Stimulated activated memory B cell treated with anti-CD40 and anti-IgM and Interleukin-4, amounts not matched to agents 10 μg/mL and 1 μg/mL and 100 μg/mL, for 72 hours (primary cell): Measurements from ENCODE around the gene SQSTM1.
A peak's percentile ranks its signal among the peaks of the same experiment; 100 is the strongest.
"Not testable (repeated sequence)": the region's sequence is repeated elsewhere in the genome, so short reads cannot be mapped to it uniquely, and the experiment has no call there.

Experiments
- ATAC-seq: fragments of 150-1000 bp; cut with Tn5 transposase; 2 replicates; pipeline ENCODE4 v1.10.0; 2021
- H3K27ac Mint-ChIP-seq: one replicate; pipeline ENCODE4 v1.8.0; 2022; ENCODE audit warnings: mild to moderate bottlenecking, mixed read lengths
- H3K27me3 Mint-ChIP-seq: one replicate; pipeline ENCODE4 v1.8.0; 2022; ENCODE audit warnings: mixed read lengths
- H3K36me3 Mint-ChIP-seq: one replicate; pipeline ENCODE4 v1.8.0; 2022; ENCODE audit warnings: mixed read lengths
- H3K4me1 Mint-ChIP-seq: one replicate; pipeline ENCODE4 v1.8.0; 2022; ENCODE audit warnings: mixed read lengths
- H3K4me3 Mint-ChIP-seq: one replicate; pipeline ENCODE4 v1.8.0; 2022; ENCODE audit warnings: mild to moderate bottlenecking, moderate library complexity, mixed read lengths
- H3K9me3 Mint-ChIP-seq: one replicate; pipeline ENCODE4 v1.8.0; 2022; ENCODE audit warnings: mixed read lengths

The SQSTM1 gene

DNA sequence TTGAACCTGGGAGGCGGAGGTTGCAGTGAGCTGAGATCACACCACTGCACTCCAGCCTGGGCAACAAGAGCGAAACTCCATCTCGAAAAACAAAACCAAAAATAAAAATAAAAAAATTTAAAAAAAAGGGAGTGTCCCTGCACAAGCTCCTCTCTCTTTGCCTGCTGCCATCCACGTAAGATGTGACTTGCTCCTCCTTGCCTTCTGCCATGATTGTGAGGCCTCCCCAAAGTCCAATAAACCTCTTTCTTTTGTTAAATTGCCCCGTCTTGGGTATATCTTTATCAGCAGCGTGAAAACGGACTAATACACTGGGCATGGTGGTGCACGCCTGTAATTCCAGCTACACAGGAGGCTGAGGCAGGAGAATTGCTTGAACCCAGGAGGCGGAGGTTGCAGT is 31.4 kb upstream of the SQSTM1 start:
- not testable (repeated sequence) for H3K9me3 Mint-ChIP-seq, ATAC-seq, H3K27me3 Mint-ChIP-seq

DNA sequence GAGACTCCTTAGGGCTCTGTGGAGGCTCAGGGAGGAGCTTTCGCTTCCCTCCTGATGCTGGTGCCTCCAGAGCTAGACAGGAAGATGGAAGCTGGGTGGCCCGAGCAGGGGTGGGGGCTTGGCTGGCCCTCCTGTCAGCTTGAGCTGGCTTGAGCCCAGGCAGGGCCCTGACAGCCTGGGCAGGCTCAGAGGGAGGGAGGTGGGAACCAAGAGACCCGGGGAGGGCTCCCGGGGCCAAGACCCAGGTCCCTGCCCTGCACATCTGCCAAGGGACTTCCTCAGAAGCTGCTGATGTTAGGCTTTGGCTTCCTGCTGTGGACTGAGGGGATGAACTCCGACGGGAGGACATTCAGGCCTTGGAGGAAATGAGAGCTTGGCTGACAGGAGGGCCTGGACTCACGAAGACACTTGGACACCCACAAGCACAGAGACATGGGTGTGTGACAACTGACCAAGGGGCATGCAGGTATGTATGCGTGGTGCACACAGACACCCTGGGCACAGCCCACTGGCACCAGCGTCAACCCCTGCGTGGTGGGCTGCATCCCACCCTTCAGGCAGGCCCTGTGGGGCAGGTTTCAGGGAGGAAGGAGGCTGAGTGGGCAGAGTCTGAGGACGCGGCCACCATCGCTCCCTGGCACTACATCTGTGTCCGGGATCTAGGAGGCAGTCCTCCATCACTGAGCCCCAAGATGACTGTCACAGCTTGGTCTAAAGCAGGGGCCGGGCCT is 28.7 kb upstream of the SQSTM1 start:
- Mint-ChIP-seq H3K4me3 (no peak overlapping the region), H3K4me1 (peaks cover 37% of the 10 kb centered on the region), H3K36me3 (peaks cover 5% of the 10 kb centered on the region), H3K27ac (no peak overlapping the region), H3K9me3 (peaks cover 3% of the 10 kb centered on the region), H3K27me3 (no peaks in the 10 kb centered on the region)
- ATAC-seq = no peak

More for the DNA sequence above, 31.4 kb upstream of the SQSTM1 start:
- H3K4me3 Mint-ChIP-seq, H3K36me3 Mint-ChIP-seq, H3K27ac Mint-ChIP-seq: not testable (repeated sequence)
- H3K4me1 Mint-ChIP-seq = peaks cover 29% of the 10 kb centered on the region

DNA sequence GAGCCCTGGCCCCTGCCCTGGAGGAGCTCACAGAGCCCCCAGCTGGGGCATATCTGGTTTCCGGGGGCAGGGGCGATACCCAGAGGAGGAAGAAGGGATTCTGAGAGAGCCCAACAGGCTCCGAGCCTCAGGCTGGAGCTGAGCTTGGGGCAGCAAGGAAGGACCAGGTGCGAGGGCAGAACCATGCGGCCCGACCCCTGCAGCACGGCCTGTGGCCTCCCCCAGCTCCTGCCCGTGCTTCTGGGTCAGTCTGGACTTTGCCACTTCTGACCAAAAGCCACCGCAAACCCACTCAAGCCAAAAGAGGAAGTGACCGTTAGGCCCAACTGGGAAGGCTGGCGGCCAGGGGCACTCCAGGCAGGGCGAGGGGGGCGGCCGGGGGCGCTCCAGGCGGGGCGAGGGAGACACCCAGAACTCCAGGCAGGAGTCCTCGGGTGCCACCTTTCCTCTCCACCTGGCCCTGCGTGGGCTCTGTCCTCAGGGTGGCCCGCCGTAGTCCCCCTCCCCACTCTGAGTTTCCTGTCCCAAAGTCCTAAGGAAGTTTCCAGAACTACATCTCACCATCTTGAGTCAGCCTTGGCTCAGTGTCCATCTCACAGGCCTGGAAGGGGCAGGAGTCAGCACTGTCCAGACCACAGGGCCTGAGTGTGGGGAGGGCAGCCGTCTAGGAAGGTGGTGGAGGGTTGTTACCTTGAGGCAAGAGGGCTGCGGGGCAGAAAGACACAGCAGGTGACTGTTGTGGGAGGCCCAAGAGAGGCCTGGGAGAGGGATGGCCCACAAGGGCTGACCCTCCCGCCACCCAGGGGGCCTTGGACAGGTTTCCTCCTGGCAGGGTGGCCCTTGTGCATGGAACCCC is 27.9 kb upstream of the SQSTM1 start:
- H3K27me3 Mint-ChIP-seq = no peaks in the 10 kb centered on the region
- peaks cover 8% of the 10 kb centered on the region for H3K36me3 Mint-ChIP-seq
- H3K27ac Mint-ChIP-seq = peak overlapping the region; percentile 54
- peaks cover 40% of the 10 kb centered on the region for H3K4me1 Mint-ChIP-seq
- no peak for ATAC-seq
- peaks cover 3% of the 10 kb centered on the region for H3K9me3 Mint-ChIP-seq
- H3K4me3 Mint-ChIP-seq = no peak overlapping the region

DNA sequence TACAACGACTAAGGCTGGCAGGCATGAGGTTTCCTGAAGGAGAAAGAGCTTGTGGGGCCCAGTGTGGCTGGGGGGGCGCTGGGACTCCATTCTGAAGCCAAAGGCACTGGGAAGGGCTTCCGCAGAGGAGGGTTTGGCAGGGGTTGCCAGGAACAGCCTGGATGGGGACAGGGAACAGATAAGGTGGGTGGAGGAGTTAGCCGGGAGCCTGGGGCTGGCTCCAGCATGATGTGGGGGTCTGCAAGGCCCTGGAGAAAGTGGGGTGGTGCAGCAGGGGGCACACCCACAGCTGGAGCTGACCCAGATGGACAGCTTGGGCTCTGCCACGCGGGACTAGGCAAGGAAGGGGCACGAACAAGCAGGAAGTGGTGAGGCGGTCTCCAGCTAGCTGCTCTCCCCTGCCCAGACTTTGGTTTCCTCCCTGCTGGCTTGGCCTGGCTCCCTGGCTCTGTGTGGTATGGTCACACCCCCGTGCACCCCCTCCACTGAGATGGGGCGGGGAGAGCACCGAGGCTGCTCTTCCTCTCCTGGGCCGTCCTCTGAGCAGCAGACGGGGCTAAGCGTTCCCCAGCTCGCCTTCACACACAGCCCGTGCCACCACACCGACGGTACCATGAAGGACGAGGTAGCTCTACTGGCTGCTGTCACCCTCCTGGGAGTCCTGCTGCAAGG is 27.1 kb upstream of the SQSTM1 start, which contains the start of gene LTC4S:
LTC4S (plus strand) TSS at position 519 of the 672 bp plus-strand sequence; CDS start at position 614, 95 bp downstream.
- H3K4me1 Mint-ChIP-seq = peaks cover 40% of the 10 kb centered on the region

DNA sequence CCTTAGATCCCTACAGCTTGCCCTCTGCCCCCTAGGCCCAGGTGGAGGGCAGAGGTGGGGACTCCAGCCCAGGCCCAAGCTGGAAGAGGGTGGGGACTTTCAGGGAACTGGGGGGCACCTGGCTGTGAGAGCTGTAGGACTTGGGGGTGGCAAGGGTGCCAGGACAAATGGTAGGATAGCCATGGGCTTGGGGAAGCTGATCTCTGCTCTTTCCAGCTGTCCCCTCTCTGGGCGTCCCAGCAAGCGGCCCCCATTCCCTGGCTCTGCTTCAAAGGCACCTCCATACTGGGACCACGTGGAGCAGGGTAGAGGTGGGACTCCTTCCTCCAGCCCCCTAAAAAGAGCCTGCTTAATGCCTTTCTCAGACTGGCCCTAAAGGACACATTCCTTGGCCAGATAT is 26.5 kb upstream of the SQSTM1 start:
- H3K27me3 Mint-ChIP-seq = no peaks in the 10 kb centered on the region
- H3K36me3 Mint-ChIP-seq = peaks cover 19% of the 10 kb centered on the region
- no peak for ATAC-seq
- peaks cover 3% of the 10 kb centered on the region for H3K9me3 Mint-ChIP-seq
- H3K4me1 Mint-ChIP-seq = peaks cover 41% of the 10 kb centered on the region
- peak overlapping the region; percentile 34 for H3K4me3 Mint-ChIP-seq
- peak overlapping the region; percentile 54 for H3K27ac Mint-ChIP-seq

More for the DNA sequence above, 27.1 kb upstream of the SQSTM1 start, which contains the start of gene LTC4S:
- Mint-ChIP-seq H3K27me3 (no peaks in the 10 kb centered on the region), H3K9me3 (peaks cover 3% of the 10 kb centered on the region), H3K27ac (peak within 1 kb of the TSS; percentile 54), H3K4me3 (peak within 1 kb of the TSS; percentile 68), H3K36me3 (peaks cover 14% of the 10 kb centered on the region)
- ATAC-seq = peak; percentile 48

DNA sequence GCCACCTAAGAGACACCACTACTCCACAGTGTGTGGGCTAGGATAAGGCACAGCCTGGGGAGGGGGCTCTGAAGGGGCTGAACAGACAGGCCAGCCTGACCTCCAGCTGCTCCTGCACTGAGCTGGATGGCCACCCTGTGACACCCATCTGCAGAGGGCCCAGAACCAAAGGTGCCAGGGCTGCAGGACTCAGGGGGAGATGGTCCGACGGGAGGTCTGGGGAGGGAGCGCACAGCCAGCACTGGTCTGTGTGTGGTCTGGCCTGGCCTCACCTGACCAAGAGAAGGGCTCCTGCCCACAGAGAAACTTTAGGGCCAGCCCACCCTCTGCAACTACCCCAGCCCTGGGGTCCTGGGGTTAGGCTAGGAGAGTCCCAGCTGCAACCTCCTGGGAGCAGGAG is 26.1 kb upstream of the SQSTM1 start:
- peaks cover 23% of the 10 kb centered on the region for H3K36me3 Mint-ChIP-seq
- no peaks in the 10 kb centered on the region for H3K9me3 Mint-ChIP-seq
- H3K27ac Mint-ChIP-seq = peak overlapping the region; percentile 54
- H3K4me3 Mint-ChIP-seq = peak overlapping the region; percentile 68
- ATAC-seq = no peak
- peaks cover 45% of the 10 kb centered on the region for H3K4me1 Mint-ChIP-seq
- H3K27me3 Mint-ChIP-seq = no peaks in the 10 kb centered on the region

DNA sequence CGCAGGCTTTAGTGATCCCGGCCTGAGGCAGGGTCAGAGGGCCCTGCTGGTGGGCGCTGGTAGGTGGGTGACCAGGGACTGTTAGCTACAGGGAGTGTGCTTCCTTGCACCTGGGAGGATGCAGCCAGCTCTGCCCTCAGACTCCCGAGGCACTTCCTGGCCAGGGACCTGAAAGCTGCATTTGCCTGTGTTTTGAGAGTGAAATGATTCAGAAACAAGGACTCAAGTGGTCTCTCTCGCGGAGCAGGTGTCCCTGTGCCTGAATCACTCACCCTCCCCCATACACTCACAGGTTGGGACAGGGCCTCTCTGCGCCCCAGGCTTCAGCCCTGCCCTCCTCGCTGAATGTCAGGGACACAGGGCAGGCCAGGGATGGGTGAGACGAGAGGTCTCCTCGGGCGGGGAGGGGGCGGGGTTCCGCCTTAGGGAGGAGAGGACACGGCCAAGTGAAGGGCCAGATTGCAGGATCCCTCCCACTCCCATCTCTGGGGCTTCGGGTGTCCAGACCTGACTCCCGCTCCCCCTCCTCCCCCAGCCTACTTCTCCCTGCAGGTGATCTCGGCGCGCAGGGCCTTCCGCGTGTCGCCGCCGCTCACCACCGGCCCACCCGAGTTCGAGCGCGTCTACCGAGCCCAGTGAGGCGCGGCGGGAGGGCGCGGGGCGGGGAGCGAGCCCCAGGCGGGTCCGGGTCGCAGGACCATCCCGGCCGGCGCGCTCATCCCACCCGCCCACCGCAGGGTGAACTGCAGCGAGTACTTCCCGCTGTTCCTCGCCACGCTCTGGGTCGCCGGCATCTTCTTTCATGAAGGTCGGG is 25.4 kb upstream of the SQSTM1 start:
- Mint-ChIP-seq H3K4me3 (peak overlapping the region; percentile 81), H3K36me3 (peaks cover 29% of the 10 kb centered on the region), H3K27me3 (no peaks in the 10 kb centered on the region), H3K27ac (peak overlapping the region; percentile 54), H3K9me3 (no peaks in the 10 kb centered on the region), H3K4me1 (peaks cover 47% of the 10 kb centered on the region)
- no peak for ATAC-seq

DNA sequence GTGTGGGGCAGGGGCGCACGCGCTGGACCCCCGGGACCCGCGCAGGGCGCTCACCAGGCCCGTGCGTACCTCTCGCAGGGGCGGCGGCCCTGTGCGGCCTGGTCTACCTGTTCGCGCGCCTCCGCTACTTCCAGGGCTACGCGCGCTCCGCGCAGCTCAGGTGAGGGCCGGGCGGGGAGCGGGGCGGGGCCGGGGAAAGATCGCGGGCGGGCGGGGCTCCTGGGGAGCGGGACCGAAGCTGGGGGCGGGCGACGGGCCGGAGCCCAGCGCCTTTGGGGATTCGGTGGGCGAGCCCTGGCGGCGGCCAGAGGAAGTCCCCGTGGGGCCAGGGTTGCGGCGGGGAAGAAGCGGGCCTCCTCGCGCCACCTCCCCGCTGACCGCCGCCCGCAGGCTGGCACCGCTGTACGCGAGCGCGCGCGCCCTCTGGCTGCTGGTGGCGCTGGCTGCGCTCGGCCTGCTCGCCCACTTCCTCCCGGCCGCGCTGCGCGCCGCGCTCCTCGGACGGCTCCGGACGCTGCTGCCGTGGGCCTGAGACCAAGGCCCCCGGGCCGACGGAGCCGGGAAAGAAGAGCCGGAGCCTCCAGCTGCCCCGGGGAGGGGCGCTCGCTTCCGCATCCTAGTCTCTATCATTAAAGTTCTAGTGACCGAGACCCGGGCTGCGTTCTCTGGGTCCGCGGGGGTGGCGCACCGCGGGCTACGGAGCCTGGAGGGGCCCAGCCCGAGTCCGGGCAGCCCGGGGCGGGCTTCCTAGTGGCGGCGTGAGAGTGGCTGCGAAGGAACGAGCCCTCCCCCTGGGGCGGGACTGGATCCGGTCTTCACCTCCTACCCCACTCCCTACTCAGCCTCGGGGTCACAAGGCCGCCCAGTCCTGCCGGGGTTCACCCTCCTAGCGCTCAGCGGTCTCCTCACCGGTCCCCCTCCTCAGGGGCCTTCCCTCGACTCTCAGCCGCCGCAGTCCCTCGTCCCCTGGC is 24.6 kb upstream of the SQSTM1 start:
- peak; percentile 86 for ATAC-seq
- peak overlapping the region; percentile 74 for H3K27ac Mint-ChIP-seq
- peaks cover 47% of the 10 kb centered on the region for H3K4me1 Mint-ChIP-seq
- H3K36me3 Mint-ChIP-seq = peaks cover 30% of the 10 kb centered on the region
- peak overlapping the region; percentile 81 for H3K4me3 Mint-ChIP-seq
- H3K9me3 Mint-ChIP-seq = no peaks in the 10 kb centered on the region
- H3K27me3 Mint-ChIP-seq = no peaks in the 10 kb centered on the region

DNA sequence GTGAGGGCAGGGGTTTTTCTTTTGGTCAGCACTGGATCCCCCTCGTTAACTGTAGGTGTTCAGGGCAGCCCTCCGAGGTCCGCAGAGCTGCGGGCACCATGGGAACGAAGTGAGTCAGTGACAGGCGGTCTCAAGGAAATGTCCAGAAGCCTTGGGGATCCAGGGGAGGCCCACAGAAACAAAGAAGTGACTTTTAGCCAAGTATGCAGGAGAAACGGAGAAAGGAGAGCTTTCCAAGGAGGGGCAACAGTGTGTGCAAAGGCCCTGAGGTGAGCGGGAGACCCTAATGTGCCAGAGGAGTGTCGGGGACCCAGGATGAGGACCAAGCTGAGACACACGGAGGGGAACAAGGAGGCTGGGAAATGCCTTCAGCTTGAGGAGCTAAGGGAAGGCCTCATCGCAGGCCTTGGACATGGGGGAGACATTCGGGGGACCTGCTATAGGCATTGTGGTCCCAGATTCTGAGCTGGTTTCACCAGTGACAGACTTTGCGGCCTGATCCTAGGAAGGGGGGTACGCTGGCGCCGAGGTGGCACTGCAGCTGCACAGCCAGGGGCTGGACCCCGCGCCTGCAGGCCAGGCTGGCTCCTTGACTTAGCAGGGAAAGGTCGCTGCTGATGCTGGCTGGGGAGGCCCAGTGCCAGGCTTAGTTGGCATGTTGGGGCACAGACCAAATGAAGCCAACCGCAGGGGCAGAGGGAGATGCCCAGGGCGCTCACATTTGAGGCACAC is 23.7 kb upstream of the SQSTM1 start:
- peak overlapping the region; percentile 81 for H3K4me3 Mint-ChIP-seq
- H3K9me3 Mint-ChIP-seq = no peaks in the 10 kb centered on the region
- H3K27me3 Mint-ChIP-seq = no peaks in the 10 kb centered on the region
- H3K4me1 Mint-ChIP-seq = peaks cover 53% of the 10 kb centered on the region
- no peak for ATAC-seq
- H3K36me3 Mint-ChIP-seq = peaks cover 39% of the 10 kb centered on the region
- H3K27ac Mint-ChIP-seq = peak overlapping the region; percentile 74

DNA sequence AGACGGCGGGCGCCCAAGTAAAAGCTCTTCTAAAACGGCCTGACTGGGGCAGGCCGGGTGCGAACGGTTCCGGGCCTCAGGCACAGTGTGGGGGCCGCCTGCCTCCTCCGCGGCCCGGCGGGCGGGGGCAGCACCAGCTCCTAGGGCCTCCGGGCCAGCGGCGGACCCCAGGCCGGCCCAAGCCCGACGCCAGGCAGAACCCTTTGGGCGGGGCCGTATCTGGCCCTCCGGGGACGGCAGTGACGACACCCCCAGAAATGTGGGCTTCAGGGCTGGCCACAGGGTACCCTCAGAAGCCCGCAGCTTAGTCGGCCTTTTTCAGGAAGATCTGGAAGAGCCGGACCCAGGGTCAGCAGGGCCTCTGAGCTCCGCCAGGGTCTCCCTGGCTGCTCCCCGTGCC is 23.0 kb upstream of the SQSTM1 start:
- no peak overlapping the region for H3K27ac Mint-ChIP-seq
- ATAC-seq = no peak
- H3K27me3 Mint-ChIP-seq = no peaks in the 10 kb centered on the region
- H3K9me3 Mint-ChIP-seq = no peaks in the 10 kb centered on the region
- peaks cover 54% of the 10 kb centered on the region for H3K4me1 Mint-ChIP-seq
- H3K4me3 Mint-ChIP-seq = no peak overlapping the region
- peaks cover 44% of the 10 kb centered on the region for H3K36me3 Mint-ChIP-seq

DNA sequence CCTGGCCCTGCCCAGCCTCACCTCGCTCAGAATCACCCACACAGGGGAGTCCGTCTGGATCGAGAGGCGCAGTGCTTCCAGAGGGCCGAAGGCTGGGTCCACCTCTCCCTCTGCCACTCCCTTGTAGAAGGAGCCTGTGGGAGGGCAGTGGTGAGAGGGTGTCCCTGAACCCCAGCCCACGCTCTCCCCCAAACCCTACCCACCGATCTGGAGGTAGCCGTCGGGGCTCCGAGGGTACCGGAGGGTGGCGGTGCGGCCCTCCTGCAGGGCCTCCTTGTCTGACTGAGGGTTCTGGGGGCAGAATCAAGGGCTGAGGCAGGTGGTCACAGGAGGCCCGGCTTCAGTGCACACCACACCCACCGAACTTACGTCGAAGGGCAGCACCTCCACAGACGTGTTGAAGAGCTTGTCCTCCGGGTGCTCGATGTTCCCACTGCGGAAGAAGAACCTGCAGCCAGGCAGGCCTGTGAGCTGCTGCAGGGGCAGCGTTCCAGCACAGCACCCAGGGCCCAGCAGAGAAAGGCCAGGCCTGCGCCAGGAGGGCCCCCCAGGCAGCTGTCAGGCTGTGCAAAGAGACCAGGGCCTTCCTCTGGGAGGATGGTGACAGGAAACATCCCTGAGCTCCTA is 22.4 kb upstream of the SQSTM1 start:
- H3K27me3 Mint-ChIP-seq = no peaks in the 10 kb centered on the region
- no peaks in the 10 kb centered on the region for H3K9me3 Mint-ChIP-seq
- peaks cover 54% of the 10 kb centered on the region for H3K4me1 Mint-ChIP-seq
- H3K36me3 Mint-ChIP-seq = peaks cover 44% of the 10 kb centered on the region
- H3K27ac Mint-ChIP-seq = no peak overlapping the region
- H3K4me3 Mint-ChIP-seq = no peak overlapping the region
- no peak for ATAC-seq

DNA sequence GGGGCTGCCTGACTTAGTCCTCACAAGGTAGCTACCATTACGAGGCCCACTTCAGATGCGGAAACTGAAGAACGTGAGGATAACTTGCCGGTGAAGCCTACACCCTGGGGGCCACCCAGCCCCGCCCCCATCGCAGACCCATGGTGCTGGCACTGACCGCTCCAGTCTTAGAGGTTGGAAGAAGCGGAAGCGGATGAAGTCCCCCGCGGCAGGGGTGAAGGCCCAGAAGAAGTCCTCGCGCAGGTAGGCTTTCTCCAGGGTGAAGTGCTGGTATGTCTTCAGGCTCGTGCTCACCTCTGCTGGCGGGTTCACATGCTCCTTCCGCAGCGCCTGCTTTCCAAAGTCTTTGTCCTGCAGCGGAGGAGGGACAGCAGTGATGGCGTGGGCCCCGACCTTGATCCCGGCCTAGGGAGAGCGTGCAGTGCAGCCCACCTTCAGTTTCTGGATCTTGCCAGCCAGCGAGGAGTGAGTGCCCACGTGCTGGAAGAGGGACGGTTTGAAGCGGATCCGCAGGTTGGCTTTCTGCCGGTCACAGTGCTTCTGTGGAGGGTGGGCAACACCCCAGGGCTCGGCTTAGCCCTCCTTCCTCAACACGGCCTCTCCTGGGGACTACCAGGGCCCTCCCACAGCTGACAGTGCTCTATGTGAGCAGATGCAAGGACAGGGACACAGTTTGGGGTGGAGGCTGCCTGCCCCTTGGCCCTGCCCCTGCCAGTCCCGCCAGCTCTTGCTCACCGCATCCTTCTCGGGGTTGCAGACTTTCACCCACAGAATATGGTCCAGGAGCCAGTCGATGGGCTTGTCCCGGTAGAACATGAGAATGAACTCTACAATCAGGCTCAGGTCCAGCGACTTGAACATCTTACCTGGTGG is 21.7 kb upstream of the SQSTM1 start:
- H3K4me3 Mint-ChIP-seq = no peak overlapping the region
- ATAC-seq = no peak
- peaks cover 54% of the 10 kb centered on the region for H3K4me1 Mint-ChIP-seq
- H3K9me3 Mint-ChIP-seq = no peaks in the 10 kb centered on the region
- H3K27me3 Mint-ChIP-seq = no peaks in the 10 kb centered on the region
- H3K27ac Mint-ChIP-seq = no peak overlapping the region
- peaks cover 44% of the 10 kb centered on the region for H3K36me3 Mint-ChIP-seq
